GM21529 (cell line): ENCODE measurements around the gene KRTAP12-1.

Experiments
- ATAC-seq: cut with Tn5 transposase; IDR thresholded peaks from one replicate; pipeline ENCODE4 v1.9.1; 2021; ENCODE audit not compliant: unreplicated experiment

Gene KRTAP12-1, protein sequence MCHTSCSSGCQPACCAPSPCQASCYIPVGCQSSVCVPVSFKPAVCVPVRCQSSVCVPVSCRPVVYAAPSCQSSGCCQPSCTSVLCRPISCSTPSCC

DNA sequence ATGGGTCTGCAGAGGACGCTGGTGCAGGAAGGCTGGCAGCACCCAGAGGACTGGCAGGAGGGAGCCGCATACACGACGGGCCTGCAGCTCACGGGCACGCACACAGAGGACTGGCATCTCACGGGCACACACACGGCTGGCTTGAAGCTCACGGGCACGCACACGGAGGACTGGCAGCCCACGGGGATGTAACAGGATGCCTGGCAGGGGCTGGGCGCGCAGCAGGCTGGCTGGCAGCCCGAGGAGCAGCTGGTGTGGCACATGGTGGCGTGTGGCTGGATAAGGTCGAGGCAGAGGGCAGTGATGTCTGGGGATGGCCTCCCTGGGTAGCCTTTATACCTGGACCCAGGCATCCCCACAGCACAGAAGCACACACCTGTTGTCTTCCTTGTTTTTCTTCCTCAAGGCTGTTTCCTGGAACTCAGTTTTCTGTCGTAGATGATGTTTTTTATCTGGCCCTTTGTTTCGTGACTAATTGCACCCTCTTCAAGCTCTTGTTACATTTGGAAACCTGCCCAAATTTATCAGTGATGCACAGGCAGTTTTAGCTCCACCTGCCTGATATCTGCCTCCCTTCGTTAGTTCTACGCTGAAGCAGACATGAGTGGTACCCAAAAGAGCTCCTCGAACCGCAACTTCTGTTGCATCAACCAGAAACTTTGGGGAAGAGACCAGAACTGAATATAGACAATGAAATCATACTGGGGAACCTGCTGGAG lies at the start of gene KRTAP12-1:
KRTAP12-1 (minus strand) TSS at position 303 of the 719 bp plus-strand sequence; CDS start at position 263, 40 bp downstream.
- no peak for ATAC-seq

DNA sequence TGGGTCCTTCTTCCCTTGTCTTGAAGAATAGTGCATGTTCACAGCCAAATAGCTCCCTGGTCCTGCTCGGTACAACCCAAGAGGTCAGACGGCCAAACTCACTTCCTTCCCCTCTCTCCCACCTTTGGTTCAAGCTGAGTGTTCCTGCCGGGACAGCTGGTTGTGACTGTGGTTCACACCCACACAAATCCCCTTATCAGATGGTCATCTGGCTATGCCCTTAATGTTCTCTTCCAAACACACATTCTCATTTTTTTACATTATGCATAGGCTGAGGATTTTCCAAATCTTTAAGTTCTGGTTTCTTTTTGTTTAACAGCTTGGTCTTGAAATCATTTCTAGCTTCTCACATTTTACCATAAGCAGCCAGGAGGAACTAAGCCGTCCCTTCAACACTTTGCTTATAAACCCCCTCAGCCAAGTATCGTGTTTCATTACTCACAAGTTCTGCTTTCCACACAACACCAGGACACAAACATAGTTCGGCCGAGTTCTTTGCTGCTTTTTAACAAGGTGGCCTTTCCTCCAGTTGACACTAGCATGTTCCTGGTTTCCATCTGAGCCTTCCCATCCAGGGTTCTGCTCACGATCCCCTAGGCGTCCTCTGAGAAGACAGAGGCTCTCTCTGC lies 49.1 kb upstream of the KRTAP12-1 start:
- no peak for ATAC-seq

DNA sequence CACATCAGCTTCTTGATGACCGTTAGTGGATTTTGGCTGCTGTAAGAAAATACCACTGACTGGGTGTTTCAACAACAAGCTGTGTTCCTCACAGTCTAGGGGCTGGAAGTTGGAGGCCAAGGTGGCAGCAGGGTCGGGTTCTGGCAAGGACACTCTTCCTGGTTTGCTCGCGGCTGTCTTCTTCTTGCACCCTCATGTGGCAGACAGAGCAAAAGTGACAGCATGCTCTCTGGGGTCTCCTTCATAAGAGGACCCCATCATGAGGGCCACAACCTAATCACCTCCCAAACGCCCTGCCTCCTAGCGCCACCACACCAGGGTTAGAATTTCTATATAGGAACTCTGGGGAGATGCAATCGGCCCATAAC lies 48.0 kb upstream of the KRTAP12-1 start:
- ATAC-seq, result no peak

DNA sequence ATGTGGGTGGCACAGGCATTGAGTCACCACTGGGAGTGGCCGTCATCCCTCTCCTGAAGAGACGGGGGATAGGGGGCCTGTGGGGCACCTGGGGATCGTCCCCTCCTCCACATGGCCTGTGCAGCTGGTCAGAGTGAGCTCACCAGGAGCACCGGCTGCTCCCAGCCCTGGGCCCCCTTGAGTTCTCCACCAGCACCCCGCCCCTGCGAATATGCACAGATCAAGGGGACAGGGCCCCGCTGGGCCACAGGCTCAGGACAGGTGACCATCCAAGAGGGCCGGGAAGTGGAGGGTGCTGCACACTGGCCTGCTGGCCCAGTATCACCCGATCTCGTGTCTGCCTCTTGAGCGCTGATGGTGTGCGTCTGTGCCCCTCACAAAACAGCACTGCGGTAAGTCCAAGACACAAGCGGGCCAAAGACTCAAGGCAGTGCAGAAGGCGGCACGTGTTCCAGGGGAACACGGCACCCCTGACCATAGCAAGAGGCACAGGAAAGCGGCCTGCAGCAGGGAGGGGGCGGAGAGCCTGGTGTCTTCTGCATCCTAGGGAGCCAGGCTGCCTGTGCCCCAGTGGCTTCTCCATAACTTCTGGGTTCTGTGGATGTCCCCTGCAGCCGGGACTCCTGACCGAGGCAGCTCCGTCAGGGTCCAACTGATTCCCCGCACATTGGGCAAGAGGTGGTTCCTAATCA lies 47.5 kb upstream of the KRTAP12-1 start:
- ATAC-seq, result no peak

- no peak for ATAC-seq
Observed at GRCh38 chr21:44728716-44729115, 46.8 kb upstream of the KRTAP12-1 start.

GRCh38 chr21:44727757-44728156 lies 45.8 kb upstream of the KRTAP12-1 start:
- ATAC-seq, result no peak

DNA sequence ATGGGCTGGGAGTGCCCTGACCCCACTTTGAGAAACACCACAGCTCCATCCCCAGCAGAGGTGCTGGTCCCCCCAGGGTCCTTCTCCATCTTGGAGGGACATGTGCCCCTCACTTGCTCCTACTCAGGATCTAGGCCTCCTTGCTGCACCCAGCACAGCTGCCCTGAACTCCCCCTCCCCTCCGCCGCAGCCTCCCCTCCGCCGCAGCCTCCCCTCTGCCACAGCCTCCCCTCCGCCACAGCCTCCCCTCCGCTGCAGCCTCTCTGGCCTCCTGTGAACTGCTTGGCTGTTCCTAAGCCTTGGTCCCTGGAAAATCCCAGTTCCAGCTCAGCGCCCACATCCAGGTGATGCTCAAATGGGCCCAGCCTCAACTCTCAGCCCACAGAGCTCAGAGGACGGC lies 45.4 kb upstream of the KRTAP12-1 start:
- no peak for ATAC-seq

GRCh38 chr21:44726826-44727225 lies 44.9 kb upstream of the KRTAP12-1 start:
- no peak for ATAC-seq

DNA sequence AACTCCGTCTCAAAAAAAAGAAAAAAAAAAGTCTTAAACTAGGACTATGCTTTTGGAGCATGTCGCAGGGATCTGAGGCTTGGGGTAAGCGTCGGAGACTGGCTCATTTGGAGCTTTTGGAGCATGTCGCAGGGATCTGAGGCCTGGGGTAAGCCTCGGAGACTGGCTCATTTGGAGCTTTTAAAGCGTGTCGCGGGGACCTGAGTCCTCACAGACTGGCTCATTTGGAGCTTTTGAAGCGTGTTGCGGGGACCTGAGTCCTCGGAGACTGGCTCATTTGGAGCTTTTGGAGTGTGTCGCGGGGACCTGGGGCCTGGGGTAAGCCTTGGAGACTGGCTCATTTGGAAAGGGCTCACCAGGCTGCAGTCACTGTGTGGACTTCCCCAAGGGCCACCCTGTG lies 43.0 kb upstream of the KRTAP12-1 start:
- ATAC-seq, result no peak

- no peak for ATAC-seq
Observed at GRCh38 chr21:44724196-44724595, 42.2 kb upstream of the KRTAP12-1 start.

DNA sequence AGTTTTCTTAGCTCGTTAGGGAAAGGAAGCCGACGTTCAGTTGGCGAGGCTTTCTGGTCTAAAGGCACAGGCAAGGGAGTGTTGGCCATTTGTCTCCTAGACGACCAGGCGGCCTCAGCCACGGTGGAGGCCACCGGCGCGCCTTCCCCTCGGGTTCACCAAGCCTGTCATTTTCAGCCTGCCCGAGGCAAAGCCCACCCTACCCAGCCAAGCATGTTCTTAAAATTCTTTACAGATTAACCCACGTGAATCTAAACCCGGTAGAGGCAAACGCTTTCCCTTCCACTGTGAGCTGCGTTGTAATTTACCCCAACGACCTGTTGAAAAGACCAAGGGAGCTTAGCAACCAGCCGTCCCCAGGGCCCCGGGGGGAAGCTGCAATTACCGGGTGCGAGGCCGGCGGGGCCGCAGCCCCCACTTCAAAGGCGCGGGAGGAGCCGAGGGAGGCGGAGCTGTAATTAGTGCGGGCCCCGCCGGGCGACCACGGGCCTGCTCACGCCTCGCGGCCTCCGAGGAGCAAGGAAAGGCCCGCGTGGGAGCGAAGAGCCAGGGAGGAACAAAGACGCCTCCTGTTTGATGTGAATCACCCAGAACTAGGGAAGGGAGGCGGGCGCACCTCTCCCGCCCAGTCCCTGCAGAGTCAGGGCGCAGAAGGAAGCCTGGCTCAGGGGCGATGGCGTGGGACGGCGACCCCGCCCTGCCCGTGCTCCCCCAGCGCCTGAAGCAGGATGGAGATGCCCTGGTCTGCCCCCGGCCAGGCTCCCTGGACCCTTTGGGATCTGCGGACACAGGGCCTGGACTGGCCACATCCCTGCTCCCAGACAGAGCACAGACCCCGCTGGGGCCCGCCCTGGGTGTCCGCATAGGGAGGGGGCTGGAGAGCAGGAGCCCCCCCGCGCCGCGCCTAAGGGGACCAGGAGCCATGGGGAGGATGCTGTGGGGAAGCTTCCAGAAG lies 41.5 kb upstream of the KRTAP12-1 start:
- no peak for ATAC-seq

DNA sequence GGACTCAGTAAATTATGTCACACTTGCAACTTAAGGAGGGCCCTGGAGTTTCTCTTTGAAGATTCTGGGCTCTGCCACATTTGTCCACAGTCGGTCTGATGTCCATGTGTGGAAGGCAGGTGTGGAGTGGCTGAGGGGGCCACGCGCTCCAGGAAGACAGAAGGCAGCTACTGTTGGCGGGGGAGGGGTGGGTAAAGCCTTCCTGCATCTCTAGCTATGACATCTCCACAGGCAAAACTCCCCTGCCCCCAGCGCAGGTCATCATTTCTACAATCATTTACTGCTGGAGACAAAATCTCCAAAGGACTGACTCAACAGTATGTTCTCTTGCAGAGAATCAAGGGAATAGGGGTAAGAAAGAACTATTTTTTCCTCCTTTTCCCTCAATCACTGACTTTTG lies 40.8 kb upstream of the KRTAP12-1 start:
- no peak for ATAC-seq

GRCh38 chr21:44720170-44720569 lies 38.2 kb upstream of the KRTAP12-1 start:
- ATAC-seq, result no peak

- ATAC-seq, result no peak
Observed at GRCh38 chr21:44718571-44718970, 36.6 kb upstream of the KRTAP12-1 start.

DNA sequence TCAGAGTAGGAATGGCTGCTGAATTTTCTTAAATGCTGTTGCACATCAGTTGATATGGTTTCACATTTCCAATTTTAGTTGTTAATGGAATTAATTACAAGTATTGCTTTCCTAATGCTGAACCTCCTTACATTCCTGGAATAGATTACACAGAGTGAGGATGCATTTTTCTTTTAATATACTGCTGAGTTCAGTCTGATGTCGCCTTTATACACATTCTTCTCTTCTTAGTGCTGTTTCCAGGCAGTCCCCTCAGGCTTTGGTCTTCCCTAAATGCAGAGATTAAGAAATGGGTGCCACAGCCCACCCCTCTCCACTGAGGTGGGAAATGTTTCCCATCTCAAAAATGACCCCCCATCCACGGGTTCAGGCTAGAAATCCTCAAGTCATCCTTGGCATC lies 36.1 kb upstream of the KRTAP12-1 start:
- ATAC-seq, result no peak

DNA sequence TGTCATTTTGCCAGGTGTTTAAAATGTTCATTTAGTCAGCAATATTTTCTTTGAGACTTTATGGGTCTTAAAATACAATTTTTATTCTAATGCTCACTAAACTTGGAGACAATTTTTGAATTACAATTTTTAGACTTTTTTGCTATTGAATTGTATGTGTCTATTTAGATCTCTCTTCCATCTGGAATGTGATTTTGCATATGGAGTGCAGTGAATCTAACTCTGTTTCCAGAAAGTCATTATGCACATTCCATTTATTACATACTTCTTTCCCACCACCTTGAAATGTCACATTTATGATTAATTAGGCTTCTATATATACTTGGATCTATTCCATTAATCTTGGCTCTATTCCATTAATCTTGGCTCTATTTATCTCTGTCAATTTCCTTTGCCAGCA lies 35.0 kb upstream of the KRTAP12-1 start:
- no peak for ATAC-seq

- ATAC-seq, result no peak
Observed at GRCh38 chr21:44714905-44715304, 32.9 kb upstream of the KRTAP12-1 start.

DNA sequence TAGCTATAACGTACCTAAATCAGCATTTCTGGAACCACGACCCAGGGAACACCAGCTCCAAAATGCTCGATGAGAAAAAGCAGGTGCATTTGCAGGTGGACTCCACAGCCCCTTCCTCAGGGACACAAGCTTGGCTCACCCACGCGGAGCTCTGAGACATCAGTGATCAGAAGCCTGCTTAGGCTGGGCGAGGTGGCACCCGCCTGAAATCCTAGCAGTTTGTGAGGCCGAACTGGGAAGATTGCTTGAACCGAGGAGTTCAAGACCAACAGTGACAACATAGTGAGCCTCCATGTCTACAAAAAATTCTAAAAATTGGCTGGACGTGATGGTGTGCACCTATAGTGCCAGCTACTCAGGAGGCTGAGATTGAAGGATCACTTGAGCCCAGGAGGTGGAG lies 31.9 kb upstream of the KRTAP12-1 start:
- ATAC-seq, result no peak

DNA sequence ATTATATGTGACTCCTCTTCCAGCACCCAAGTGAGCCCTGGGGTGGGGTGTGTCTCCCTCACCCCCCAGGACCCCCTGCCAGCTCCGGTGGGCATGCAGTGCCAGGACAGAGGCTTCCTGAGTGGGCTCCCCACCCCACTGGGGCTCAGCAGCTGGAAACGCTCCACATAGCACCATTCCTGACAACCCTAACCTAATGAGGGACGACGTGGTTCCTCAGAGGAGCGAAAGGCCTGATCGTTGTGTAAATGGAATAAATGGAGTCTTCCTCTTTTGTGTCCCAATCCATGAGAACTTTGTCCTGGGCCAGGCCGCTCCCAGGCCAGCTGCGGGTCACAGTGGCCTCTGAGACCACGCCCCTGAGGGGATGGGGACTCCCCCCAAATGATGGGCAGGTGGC lies 31.2 kb upstream of the KRTAP12-1 start:
- ATAC-seq, result no peak

- no peak for ATAC-seq
Observed at GRCh38 chr21:44712203-44713028, 30.5 kb upstream of the KRTAP12-1 start.
